Nephron (organoid): ENCODE data around the gene CDK5.
A peak's percentile ranks its signal among the peaks of the same experiment; 100 is the strongest.
"Not testable (repeated sequence)": the region's sequence is repeated elsewhere in the genome, so short reads cannot be mapped to it uniquely, and the experiment has no call there.

ENCODE experiments used
- H3K27ac Mint-ChIP-seq, 3 experiments: 2 replicates each; pipeline ENCODE4 v1.8.0; 2020; ENCODE audit warnings: mixed read lengths in 3 of 3, mild to moderate bottlenecking in 2 of 3, moderate library complexity in 1 of 3
- H3K27me3 Mint-ChIP-seq: 2 replicates; pipeline ENCODE4 v1.8.0; 2021; ENCODE audit warnings: low read depth, mild to moderate bottlenecking, moderate library complexity, mixed read lengths
- H3K36me3 Mint-ChIP-seq: 2 replicates; pipeline ENCODE4 v1.8.0; 2020; ENCODE audit warnings: low read depth, mixed read lengths
- H3K4me1 Mint-ChIP-seq: 2 replicates; pipeline ENCODE4 v1.8.0; 2020; ENCODE audit warnings: mixed read lengths
- H3K4me3 Mint-ChIP-seq, 3 experiments: 2 replicates each; pipeline ENCODE4 v1.8.0; 2020; ENCODE audit warnings: mild to moderate bottlenecking in 3 of 3, mixed read lengths in 3 of 3, moderate library complexity in 2 of 3
- H3K9me3 Mint-ChIP-seq: 2 replicates; pipeline ENCODE4 v1.8.0; 2020; ENCODE audit warnings: mixed read lengths
- TF ChIP-seq, protein P1 (sequence below), 3 experiments: fragments of 200-600 bp; sonication (generic); IDR thresholded peaks; one replicate each; pipeline ENCODE4 v1.5.0; 2021; ENCODE audit warnings: antibody characterized with exemption in 3 of 3; ENCODE audit not compliant: unreplicated experiment in 3 of 3

Gene CDK5

DNA sequence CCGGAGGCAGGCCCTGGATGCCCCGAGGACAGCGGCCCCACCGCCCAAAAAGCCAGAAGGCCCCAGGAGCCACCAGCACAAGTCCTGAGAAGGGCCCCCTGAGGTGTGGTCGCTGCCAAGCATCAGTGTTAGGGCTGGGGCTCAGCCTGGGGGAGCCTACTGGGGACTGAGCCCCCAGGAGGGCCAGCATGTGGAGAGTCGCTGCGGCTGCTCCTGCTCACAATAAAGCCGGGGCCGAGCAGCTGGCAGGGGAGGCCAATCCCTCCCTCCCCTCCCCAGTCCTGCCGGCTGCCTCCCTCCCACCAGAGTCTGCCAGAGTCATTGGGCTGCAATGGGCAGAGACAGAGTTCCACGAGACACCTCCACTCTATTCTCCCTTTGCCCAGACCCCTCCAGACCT, 12.4 kb downstream of the CDK5 start:
- H3K9me3 Mint-ChIP-seq, result no peaks in the 10 kb centered on the region
- no peak overlapping the region for H3K4me3 Mint-ChIP-seq
- peaks cover 13% of the 10 kb centered on the region for H3K4me1 Mint-ChIP-seq
- no peak overlapping the region for H3K27ac Mint-ChIP-seq
- H3K27me3 Mint-ChIP-seq, result peaks cover 12% of the 10 kb centered on the region
- H3K36me3 Mint-ChIP-seq, result no peaks in the 10 kb centered on the region
- TF ChIP-seq, protein P1, sequence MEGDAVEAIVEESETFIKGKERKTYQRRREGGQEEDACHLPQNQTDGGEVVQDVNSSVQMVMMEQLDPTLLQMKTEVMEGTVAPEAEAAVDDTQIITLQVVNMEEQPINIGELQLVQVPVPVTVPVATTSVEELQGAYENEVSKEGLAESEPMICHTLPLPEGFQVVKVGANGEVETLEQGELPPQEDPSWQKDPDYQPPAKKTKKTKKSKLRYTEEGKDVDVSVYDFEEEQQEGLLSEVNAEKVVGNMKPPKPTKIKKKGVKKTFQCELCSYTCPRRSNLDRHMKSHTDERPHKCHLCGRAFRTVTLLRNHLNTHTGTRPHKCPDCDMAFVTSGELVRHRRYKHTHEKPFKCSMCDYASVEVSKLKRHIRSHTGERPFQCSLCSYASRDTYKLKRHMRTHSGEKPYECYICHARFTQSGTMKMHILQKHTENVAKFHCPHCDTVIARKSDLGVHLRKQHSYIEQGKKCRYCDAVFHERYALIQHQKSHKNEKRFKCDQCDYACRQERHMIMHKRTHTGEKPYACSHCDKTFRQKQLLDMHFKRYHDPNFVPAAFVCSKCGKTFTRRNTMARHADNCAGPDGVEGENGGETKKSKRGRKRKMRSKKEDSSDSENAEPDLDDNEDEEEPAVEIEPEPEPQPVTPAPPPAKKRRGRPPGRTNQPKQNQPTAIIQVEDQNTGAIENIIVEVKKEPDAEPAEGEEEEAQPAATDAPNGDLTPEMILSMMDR (IDR thresholded peaks at IDR 0.05; ENCODE audit: unreplicated experiment in 3 of 3), result no peak

DNA sequence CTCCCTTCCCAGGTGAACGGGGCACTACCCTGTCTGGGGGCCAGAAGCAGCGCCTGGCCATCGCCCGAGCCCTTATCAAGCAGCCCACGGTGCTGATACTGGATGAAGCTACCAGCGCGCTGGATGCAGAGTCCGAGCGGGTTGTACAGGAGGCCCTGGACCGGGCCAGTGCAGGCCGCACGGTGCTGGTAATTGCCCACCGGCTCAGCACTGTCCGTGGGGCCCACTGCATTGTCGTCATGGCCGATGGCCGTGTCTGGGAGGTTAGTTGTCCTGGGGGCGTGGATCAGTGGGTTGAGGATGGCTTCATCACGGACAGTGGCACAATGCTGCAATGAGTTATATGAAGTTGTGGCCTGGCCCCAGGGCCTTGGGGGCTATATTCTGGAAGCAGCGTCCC, 13.7 kb downstream of the CDK5 start:
- H3K36me3 Mint-ChIP-seq, result no peaks in the 10 kb centered on the region
- TF ChIP-seq, protein P1 (IDR thresholded peaks at IDR 0.05; ENCODE audit: unreplicated experiment in 3 of 3), result no peak
- no peak overlapping the region for H3K4me3 Mint-ChIP-seq
- no peaks in the 10 kb centered on the region for H3K9me3 Mint-ChIP-seq
- H3K4me1 Mint-ChIP-seq, result peaks cover 25% of the 10 kb centered on the region
- H3K27me3 Mint-ChIP-seq, result peaks cover 3% of the 10 kb centered on the region
- no peak overlapping the region for H3K27ac Mint-ChIP-seq

DNA sequence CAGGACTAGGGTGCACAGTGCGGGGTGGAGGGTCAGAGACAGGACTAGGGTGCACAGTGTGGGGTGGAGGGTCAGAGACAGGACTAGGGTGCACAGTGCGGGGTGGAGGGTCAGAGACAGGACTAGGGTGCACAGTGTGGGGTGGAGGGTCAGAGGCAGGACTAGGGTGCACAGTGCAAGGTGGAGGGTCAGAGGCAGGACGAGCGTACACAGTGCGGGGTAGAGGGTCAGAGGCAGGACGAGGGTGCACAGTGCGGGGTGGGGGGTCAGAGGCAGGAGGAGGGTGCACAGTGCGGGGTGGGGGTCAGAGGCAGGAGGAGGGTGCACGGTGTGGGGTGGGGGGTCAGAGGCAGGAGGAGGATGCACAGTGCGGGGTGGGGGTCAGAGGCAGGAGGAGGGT, 14.2 kb downstream of the CDK5 start:
- H3K4me1 Mint-ChIP-seq, result peaks cover 29% of the 10 kb centered on the region
- not testable (repeated sequence) for H3K4me3 Mint-ChIP-seq, H3K27ac Mint-ChIP-seq, H3K36me3 Mint-ChIP-seq, H3K27me3 Mint-ChIP-seq, H3K9me3 Mint-ChIP-seq

DNA sequence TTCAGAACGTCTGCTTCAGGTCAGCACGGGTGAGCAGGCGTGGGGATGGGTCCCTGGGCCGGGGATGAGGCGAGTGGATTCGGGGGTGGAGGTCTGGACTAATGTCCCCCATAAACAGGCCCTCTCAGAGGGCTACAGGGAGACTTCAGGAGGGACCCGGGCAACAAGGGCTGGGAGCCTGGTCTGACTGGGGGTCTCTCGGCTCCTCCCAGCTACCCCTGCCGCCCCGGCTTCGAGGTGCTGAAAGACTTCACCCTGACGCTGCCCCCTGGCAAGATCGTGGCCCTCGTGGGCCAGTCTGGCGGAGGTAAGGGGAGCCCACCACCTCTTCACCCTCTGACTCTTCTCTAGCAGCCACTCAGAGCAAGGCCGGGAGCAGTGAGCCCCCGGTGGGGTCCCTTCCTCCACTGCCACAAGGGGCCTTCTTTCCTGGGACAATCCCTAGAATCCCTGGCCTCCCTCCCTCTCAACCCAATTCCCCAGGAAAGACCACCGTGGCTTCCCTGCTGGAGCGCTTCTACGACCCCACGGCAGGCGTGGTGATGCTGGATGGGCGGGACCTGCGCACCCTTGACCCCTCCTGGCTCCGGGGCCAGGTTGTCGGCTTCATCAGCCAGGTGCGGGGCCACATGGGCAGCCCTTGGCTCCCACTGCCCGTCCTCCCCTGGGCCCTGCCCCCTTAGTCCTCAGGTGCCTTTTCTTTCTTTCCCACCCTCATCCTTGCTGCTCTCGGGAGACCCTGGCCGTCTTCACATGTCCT, 16.9 kb downstream of the CDK5 start:
- H3K9me3 Mint-ChIP-seq, result no peaks in the 10 kb centered on the region
- H3K36me3 Mint-ChIP-seq, result no peaks in the 10 kb centered on the region
- no peak overlapping the region for H3K4me3 Mint-ChIP-seq

DNA sequence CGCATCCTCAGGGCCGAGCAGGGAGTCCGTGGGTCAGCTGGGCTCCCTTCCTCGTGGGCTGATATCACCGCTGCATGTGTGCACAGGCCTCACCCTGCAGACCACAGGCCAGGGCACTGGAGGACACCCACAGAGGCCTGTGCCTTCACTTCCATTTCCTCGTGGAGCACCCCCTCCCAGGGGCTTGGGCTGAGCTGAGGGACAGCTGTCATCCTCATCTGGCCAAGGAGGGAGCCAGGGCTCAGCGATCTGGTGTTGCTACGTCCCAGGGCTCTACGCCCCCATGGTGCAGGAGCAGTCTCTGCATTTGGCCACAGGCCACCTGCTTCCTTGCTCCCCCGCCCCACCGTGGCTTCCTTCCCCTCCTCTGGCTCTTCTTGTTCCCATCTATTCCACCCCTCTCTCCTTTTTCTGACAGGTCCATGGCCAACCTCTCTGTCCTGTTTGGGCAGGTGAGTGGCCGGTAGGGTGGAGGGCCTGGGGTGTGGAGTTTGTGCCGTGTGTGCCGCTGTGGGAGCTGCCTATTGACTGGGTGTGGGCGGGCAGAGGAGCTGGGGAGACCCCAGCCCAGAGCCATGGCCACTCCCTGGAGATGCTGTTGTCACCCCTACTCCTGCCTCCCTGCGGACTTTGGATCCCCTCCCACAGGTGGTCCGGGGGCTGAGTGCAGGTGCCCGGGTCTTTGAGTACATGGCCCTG, 17.7 kb downstream of the CDK5 start:
- TF ChIP-seq, protein P1 (IDR thresholded peaks at IDR 0.05; ENCODE audit: unreplicated experiment in 3 of 3), result no peak
- H3K27me3 Mint-ChIP-seq, result no peaks in the 10 kb centered on the region
- peaks cover 19% of the 10 kb centered on the region for H3K4me1 Mint-ChIP-seq
- no peaks in the 10 kb centered on the region for H3K36me3 Mint-ChIP-seq
- no peaks in the 10 kb centered on the region for H3K9me3 Mint-ChIP-seq
- H3K4me3 Mint-ChIP-seq, result no peak overlapping the region
- H3K27ac Mint-ChIP-seq, result peak overlapping the region; percentile 69 to 82 (median 77)

More for the DNA sequence above, 16.9 kb downstream of the CDK5 start:
- TF ChIP-seq, protein P1 (IDR thresholded peaks at IDR 0.05; ENCODE audit: unreplicated experiment in 3 of 3), result no peak
- Mint-ChIP-seq H3K27ac (no peak overlapping the region), H3K4me1 (peaks cover 19% of the 10 kb centered on the region), H3K27me3 (no peaks in the 10 kb centered on the region)

DNA sequence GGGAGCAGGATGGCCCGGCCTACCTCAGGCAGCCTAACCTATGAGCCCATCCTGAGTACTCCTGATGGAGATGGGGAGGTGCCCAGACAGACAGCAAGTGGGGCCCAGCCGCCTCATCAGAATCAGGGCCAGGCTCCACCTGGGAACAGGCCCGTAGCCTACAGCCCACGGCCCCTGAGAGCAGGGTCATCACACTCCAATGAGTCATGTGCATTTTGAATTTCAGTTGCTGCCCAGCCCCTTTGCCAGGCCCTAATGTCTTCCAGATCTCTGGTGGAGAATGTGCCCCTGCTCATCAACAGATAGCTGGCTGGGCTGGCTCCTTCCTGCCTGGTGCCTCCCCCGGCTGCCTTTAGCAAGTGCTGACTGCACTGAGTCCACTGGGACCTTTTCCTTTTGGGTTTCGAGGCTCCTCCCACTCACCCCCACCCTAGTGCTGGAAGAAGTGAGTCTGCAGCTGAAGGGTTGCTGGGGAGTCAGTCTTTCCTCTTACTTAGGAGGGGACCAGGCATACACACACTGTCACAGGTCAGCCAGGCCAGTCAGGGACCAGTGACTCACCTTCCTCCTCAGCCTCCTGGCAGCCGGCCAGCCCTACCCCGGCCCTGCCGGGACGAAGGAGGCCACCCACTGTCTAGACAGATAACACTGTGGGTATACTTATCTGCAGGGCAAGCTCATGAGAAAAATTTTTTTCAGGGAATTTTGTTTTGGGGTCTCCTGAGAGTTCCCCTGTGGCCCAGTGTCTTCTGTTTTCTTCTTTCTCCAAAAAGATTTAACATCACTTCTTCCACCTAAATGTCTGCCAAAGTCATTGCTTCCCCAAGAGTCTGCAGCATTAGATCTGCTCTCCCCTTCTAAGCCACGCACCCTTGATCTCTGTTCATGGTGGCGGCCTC, 18.5 kb downstream of the CDK5 start:
- Mint-ChIP-seq H3K4me3 (no peak overlapping the region), H3K36me3 (no peaks in the 10 kb centered on the region), H3K4me1 (peaks cover 19% of the 10 kb centered on the region), H3K27me3 (no peaks in the 10 kb centered on the region), H3K9me3 (no peaks in the 10 kb centered on the region), H3K27ac (peak overlapping the region; percentile 69 to 82 (median 77))
- TF ChIP-seq, protein P1 (IDR thresholded peaks at IDR 0.05; ENCODE audit: unreplicated experiment in 3 of 3), result no peak
